GM19193 (cell line): ENCODE results near the gene PLXNB2.

Experiments
- POLR2A ChIP-seq: IDR thresholded peaks from 4 replicates; pipeline ENCODE4 v1.6.1; 2011; ENCODE audit not compliant: insufficient read depth, insufficient read length; ENCODE audit errors: extremely low read depth

The PLXNB2 gene

GRCh38 chr22:50261615-50262459 lies 45.6 kb downstream of the PLXNB2 start, which contains the start of gene MAPK12:
MAPK12 (minus strand) TSS chr22:50261683; CDS start chr22:50261509, 174 bp downstream.
- no peak for TF ChIP-seq POLR2A

- no peak for TF ChIP-seq POLR2A
Measured at GRCh38 chr22:50260801-50261614, 46.4 kb downstream of the PLXNB2 start.

- TF ChIP-seq POLR2A = no peak
Measured at GRCh38 chr22:50260434-50260800, 47.0 kb downstream of the PLXNB2 start.

DNA sequence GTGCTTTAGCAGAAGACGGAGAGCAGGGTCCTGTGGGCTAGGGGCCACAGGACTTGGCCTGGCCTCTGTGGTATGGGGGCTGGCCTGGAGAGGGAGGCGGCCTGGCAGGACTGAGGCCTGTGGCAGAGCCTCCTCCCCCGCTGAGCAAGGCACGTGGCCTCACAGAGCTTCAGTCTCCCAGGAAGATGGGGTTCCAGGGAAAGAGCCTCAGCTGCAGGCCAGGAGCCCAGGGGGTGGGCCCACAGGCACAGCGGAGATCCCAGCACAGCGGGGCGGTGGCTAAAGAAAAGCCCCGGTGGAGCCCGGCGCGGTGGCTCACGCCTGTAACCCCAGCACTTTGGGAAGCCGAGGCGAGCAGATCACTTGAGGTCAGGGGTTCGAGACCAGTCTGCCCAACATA lies 48.1 kb downstream of the PLXNB2 start:
- TF ChIP-seq POLR2A = no peak

- no peak for TF ChIP-seq POLR2A
Measured at GRCh38 chr22:50258361-50259292, 48.8 kb downstream of the PLXNB2 start.

DNA sequence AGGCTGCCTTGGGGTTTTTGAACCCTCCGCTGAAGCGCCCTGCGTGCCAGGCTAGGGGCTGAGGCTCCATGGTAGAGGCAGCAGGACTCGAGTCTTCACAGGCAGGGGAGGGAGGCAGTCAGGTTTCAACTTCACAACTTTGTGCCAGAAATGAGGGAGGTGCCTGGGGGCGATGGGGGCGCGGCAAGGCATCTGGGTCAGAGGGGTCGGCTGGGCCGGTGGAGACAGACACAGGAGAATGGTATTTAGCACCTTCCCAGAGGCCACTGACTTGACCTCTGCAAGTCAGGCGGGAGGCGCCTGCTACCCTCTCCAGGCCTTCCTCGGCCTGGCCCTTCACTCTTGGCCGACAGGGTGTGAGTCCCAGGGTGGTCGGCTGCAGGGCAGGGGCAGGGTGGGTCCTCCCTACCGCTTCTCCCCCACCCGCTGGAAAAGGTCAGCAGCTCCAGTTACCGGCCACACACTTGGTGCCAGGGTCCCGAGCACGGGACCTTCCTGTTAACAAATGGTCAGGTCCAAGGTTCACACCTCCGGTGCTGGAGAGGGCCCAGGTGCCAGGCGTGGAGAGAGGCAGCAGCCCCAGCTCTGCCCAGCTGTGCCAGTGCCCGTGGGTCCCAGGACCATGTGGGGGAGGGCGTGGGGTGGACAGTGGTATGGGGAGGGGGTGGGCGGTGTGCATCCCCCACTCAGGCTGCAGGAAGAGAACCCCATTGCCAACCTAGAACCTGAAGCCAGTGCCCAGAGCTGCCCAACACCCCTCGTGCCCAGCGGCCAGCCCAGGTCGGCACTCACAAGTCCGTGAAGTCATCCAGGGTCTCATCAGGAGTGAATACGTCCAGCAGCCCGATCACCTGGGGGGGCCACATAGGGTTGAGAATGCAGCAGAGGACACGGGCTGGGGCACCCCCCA lies 49.7 kb downstream of the PLXNB2 start:
- no peak for TF ChIP-seq POLR2A

- TF ChIP-seq POLR2A = no peak
Measured at GRCh38 chr22:50257041-50257440, 50.4 kb downstream of the PLXNB2 start.

- no peak for TF ChIP-seq POLR2A
Measured at GRCh38 chr22:50256258-50256862, 51.1 kb downstream of the PLXNB2 start.

DNA sequence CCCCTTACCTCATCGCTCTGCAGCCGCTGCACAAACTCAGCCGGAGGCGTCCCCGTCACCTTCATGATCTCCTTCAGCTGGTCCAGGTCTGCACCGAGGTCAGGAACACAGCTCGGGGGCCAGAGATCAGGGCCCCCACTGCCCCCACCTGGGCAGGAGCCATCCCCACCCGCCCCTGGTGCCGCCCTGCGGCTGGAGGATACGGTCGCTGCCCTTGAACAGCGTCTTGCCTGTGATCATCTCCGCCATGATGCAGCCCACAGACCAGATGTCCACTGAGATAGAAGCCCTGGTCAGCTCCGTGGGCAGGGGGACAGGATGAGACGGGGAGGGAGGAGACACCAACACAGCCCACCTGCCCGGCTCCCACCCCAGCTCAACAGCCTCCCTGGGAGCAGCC lies 51.8 kb downstream of the PLXNB2 start:
- TF ChIP-seq POLR2A = no peak

DNA sequence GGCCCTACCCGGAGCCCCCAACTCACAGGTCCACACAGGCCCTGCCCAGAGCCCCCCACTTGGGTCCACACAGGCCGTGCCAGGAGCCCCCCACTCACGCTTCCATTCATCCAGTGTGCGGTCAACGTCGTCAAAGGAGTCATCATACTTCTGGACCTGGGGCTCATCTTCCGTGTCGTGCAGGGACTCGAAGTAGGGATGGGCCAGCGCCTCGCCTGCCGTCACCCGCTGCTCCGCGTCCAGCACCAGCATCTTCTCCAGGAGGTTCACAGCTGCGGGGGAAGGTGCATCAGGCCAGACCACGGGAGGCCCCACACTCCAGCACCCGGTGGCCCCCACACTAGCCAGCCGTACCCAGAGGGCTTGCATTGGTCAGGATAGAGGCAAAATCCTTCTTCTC lies 52.3 kb downstream of the PLXNB2 start:
- no peak for TF ChIP-seq POLR2A

DNA sequence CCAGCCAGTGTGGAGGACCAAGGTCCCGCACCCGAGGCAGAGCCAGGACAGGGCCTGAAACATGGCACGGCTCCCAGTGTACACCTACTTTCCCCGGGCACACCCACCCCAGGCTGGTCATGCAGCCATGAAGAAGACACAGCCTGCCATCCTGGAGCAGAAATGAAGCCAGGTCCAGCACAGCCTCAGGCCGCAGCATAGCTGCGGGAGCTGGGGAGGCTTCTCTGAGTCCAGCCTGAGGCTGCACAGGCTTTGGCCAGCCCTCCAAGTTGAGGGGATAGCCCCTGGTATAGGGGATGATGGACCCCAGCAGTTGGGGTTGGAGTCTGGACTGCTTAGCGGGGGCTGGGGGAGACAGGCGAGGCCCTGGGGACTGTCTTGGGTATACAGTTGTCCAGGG lies 53.5 kb downstream of the PLXNB2 start:
- no peak for TF ChIP-seq POLR2A

DNA sequence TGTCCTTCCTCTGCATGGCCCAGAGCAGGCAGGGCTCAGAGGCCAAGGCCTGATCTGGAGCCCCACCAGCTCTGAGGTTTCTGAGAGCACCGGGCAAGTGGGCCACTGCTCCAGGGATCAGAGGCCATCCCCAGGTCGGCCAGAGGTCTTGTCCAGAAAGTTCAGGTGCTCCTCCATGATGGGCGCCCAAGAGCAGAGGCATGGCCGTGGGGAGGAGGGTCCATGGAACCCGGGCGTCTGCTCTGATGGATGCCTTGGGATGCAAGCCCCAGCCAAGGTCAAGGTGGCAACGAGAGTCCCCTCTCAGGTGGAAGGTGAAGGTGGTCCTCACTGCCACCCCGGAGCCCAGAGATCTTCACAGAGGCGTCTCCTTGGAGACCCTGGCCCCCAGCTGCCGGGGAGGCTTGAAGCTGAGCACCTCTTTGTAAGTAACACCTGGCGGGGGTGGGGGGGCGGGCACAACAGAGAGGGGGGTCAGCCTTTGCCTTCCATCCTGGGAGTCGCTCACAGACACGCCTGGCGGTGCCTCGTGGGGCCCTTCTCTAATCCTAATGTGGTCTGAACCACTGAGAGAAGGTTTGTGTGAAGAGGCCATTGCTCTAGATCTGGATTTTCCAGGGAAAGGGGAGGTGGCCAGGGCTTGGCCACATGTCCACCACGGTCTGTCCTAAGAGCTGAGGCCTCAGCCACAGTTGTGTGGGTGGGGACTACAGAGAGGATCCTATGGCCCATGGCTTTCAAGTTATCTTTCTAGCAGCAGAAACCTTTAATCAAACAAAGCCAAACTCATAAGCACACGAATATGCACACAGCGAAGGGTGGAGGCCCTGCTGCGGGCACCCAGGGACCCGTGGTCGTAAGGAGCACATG lies 54.2 kb downstream of the PLXNB2 start:
- TF ChIP-seq POLR2A = no peak
